Mesendoderm (in vitro differentiated cells): ENCODE data around the gene PSME3IP1.

Source experiments
- DNase-seq: peaks from one replicate; pipeline ENCODE4 v3.0.0; 2013
- H2AK5ac ChIP-seq: 2 replicates; pipeline ENCODE4 v1.6.1; 2013; ENCODE audit warnings: low read length, inconsistent platforms
- H2BK120ac ChIP-seq: 2 replicates; pipeline ENCODE4 v1.6.1; 2013; ENCODE audit warnings: low read depth, mild to moderate bottlenecking, low read length, moderate library complexity, mixed read lengths
- H2BK15ac ChIP-seq: replicated peaks from 2 replicates; pipeline ENCODE4 v1.6.1; 2013; ENCODE audit warnings: low read depth, mild to moderate bottlenecking, moderate library complexity
- H2BK5ac ChIP-seq: 2 replicates; pipeline ENCODE4 v1.6.1; 2013; ENCODE audit warnings: low read length, inconsistent platforms
- H3K18ac ChIP-seq: 2 replicates; pipeline ENCODE4 v1.6.1; 2013; ENCODE audit warnings: mild to moderate bottlenecking, low read length, mixed read lengths
- H3K23ac ChIP-seq: one replicate; pipeline ENCODE4 v1.6.1; 2013; ENCODE audit warnings: low read length
- H3K27ac ChIP-seq: 2 replicates; pipeline ENCODE4 v1.5.1; 2013; ENCODE audit warnings: low read depth, mild to moderate bottlenecking, inconsistent platforms, low read length, moderate library complexity
- H3K27me3 ChIP-seq: 2 replicates; pipeline ENCODE4 v1.6.1; 2013; ENCODE audit warnings: low read length, control low read depth, mild to moderate bottlenecking, inconsistent platforms; ENCODE audit not compliant: insufficient read depth, poor library complexity
- H3K36me3 ChIP-seq: 2 replicates; pipeline ENCODE4 v1.6.1; 2013; ENCODE audit warnings: low read length, inconsistent platforms; ENCODE audit not compliant: control insufficient read depth, insufficient read depth
- H3K4ac ChIP-seq: one replicate; pipeline ENCODE4 v1.6.1; 2013; ENCODE audit warnings: low read depth, mild to moderate bottlenecking, low read length, moderate library complexity
- H3K4me1 ChIP-seq: 2 replicates; pipeline ENCODE4 v1.6.1; 2013; ENCODE audit warnings: low read depth, low read length, inconsistent platforms; ENCODE audit not compliant: control insufficient read depth
- H3K4me2 ChIP-seq: 2 replicates; pipeline ENCODE4 v1.6.1; 2013; ENCODE audit warnings: low read length
- H3K4me3 ChIP-seq: 2 replicates; pipeline ENCODE4 v1.5.1; 2013; ENCODE audit warnings: mild to moderate bottlenecking, low read length
- H3K56ac ChIP-seq: one replicate; pipeline ENCODE4 v1.6.1; 2013; ENCODE audit warnings: low read length
- H3K79me1 ChIP-seq: 2 replicates; pipeline ENCODE4 v1.6.1; 2013; ENCODE audit warnings: low read length, inconsistent platforms
- H3K79me2 ChIP-seq: 2 replicates; pipeline ENCODE4 v1.6.1; 2013; ENCODE audit warnings: mild to moderate bottlenecking, low read length; ENCODE audit not compliant: control insufficient read depth, insufficient read depth
- H3K9ac ChIP-seq: 2 replicates; pipeline ENCODE4 v1.6.1; 2013; ENCODE audit warnings: low read length, inconsistent platforms
- H4K5ac ChIP-seq: one replicate; pipeline ENCODE4 v1.6.1; 2013; ENCODE audit warnings: low read length
- H4K8ac ChIP-seq: one replicate; pipeline ENCODE4 v1.6.1; 2013; ENCODE audit warnings: low read depth, mild to moderate bottlenecking, control low read depth, low read length, moderate library complexity
- WGBS: extraction: QIAGEN DNeasy Blood & Tissue Kit; methylation state at CpG from one replicate; pipeline ENCODE4 v1.1.7; 2013; ENCODE audit warnings: low lambda C conversion rate, missing lambda C conversion rate; ENCODE audit not compliant: insufficient coverage; ENCODE audit errors: extremely low coverage; 5-methylcytosine and 5-hydroxymethylcytosine counted together

PSME3IP1 gene

GRCh38 chr16:57143149-57143921, 42.5 kb downstream of the PSME3IP1 start:
- WGBS, result no CpG with 5 or more reads among the region's 14 CpGs
- DNase-seq, result no peak
- Histone ChIP-seq H2AK5ac (no peak overlapping the region), H3K4ac (no peak overlapping the region), H3K9ac (no peak overlapping the region), H4K5ac (no peak overlapping the region), H2BK5ac (no peak overlapping the region), H3K4me3 (no peak overlapping the region), H3K18ac (no peak overlapping the region), H3K4me1 (peaks cover 5% of the 10 kb centered on the region), H4K8ac (no peak overlapping the region), H3K56ac (no peak overlapping the region), H3K23ac (no peak overlapping the region), H3K36me3 (no peaks in the 10 kb centered on the region), H3K79me2 (no peaks in the 10 kb centered on the region), H3K4me2 (no peak overlapping the region), H3K27ac (no peak overlapping the region), H3K27me3 (no peaks in the 10 kb centered on the region), H2BK15ac (no peak overlapping the region), H3K79me1 (no peaks in the 10 kb centered on the region), H2BK120ac (no peak overlapping the region)

- Histone ChIP-seq H2BK15ac (no peak overlapping the region), H3K79me1 (no peaks in the 10 kb centered on the region), H4K8ac (no peak overlapping the region), H3K56ac (no peak overlapping the region), H3K4me1 (no peaks in the 10 kb centered on the region), H3K4me3 (no peak overlapping the region), H3K23ac (no peak overlapping the region), H3K36me3 (no peaks in the 10 kb centered on the region), H3K4me2 (no peak overlapping the region), H4K5ac (no peak overlapping the region), H3K9ac (no peak overlapping the region), H3K4ac (no peak overlapping the region), H2BK5ac (no peak overlapping the region), H3K18ac (no peak overlapping the region), H3K27me3 (no peaks in the 10 kb centered on the region), H2BK120ac (no peak overlapping the region), H3K79me2 (no peaks in the 10 kb centered on the region), H2AK5ac (no peak overlapping the region), H3K27ac (no peak overlapping the region)
- WGBS, result no CpG with 5 or more reads among the region's 16 CpGs
- no peak for DNase-seq
Observed at GRCh38 chr16:57141822-57142631, 43.8 kb downstream of the PSME3IP1 start.

GRCh38 chr16:57140931-57141668, 44.7 kb downstream of the PSME3IP1 start:
- Histone ChIP-seq H3K79me1 (no peaks in the 10 kb centered on the region), H2AK5ac (no peak overlapping the region), H4K5ac (no peak overlapping the region), H4K8ac (no peak overlapping the region), H3K4me3 (no peak overlapping the region), H3K23ac (no peak overlapping the region), H3K4me2 (no peak overlapping the region), H3K18ac (no peak overlapping the region), H2BK15ac (no peak overlapping the region), H3K36me3 (no peaks in the 10 kb centered on the region), H3K27me3 (no peaks in the 10 kb centered on the region), H3K4me1 (no peaks in the 10 kb centered on the region), H3K4ac (no peak overlapping the region), H3K27ac (no peak overlapping the region), H3K9ac (no peak overlapping the region), H3K56ac (no peak overlapping the region), H2BK120ac (no peak overlapping the region), H2BK5ac (no peak overlapping the region), H3K79me2 (no peaks in the 10 kb centered on the region)
- no CpG with 5 or more reads among the region's 7 CpGs for WGBS
- no peak for DNase-seq

GRCh38 chr16:57138281-57138935, 47.4 kb downstream of the PSME3IP1 start:
- Histone ChIP-seq H4K8ac (no peak overlapping the region), H3K56ac (no peak overlapping the region), H3K4me3 (no peak overlapping the region), H2BK120ac (no peak overlapping the region), H3K9ac (no peak overlapping the region), H2BK15ac (no peak overlapping the region), H3K36me3 (no peaks in the 10 kb centered on the region), H3K4ac (no peak overlapping the region), H3K27me3 (no peaks in the 10 kb centered on the region), H2AK5ac (no peak overlapping the region), H3K4me1 (no peaks in the 10 kb centered on the region), H3K79me2 (no peaks in the 10 kb centered on the region), H3K23ac (no peak overlapping the region), H4K5ac (no peak overlapping the region), H2BK5ac (no peak overlapping the region), H3K79me1 (no peaks in the 10 kb centered on the region), H3K18ac (no peak overlapping the region), H3K27ac (no peak overlapping the region), H3K4me2 (no peak overlapping the region)
- DNase-seq, result no peak
- no CpG with 5 or more reads among the region's 10 CpGs for WGBS

- no peak overlapping the region for H3K27ac ChIP-seq
- no peak overlapping the region for H2AK5ac ChIP-seq
- no peaks in the 10 kb centered on the region for H3K27me3 ChIP-seq
- H3K4me1 ChIP-seq, result no peaks in the 10 kb centered on the region
- H3K4me3 ChIP-seq, result no peak overlapping the region
- H4K5ac ChIP-seq, result no peak overlapping the region
- no peaks in the 10 kb centered on the region for H3K79me2 ChIP-seq
- no peak overlapping the region for H3K4me2 ChIP-seq
- no peak overlapping the region for H3K23ac ChIP-seq
- H3K4ac ChIP-seq, result no peak overlapping the region
- no peak overlapping the region for H3K18ac ChIP-seq
- H2BK15ac ChIP-seq, result no peak overlapping the region
- H2BK120ac ChIP-seq, result no peak overlapping the region
- H2BK5ac ChIP-seq, result no peak overlapping the region
- no peak overlapping the region for H3K56ac ChIP-seq
- no peak for DNase-seq
- no peaks in the 10 kb centered on the region for H3K79me1 ChIP-seq
- WGBS, result no CpG with 5 or more reads among the region's 10 CpGs
- H3K36me3 ChIP-seq, result no peaks in the 10 kb centered on the region
- H3K9ac ChIP-seq, result no peak overlapping the region
- H4K8ac ChIP-seq, result no peak overlapping the region
Observed at GRCh38 chr16:57137566-57138273, 48.1 kb downstream of the PSME3IP1 start.
